Liver (tissue), 9 donors: ENCODE measurements around the gene FRMD4A. TPM values are rescaled to one million over a fixed set of nuclear protein-coding genes. Genes with fewer than 3 reads are reported as not detected.
A peak's percentile ranks its signal among the peaks of the same experiment; 100 is the strongest.

Source experiments
- DNase-seq: peaks from one replicate; pipeline ENCODE4 v3.0.0-alpha.2; 2017; ENCODE audit warnings: low spot score
- H3K27ac ChIP-seq, 2 donors: one replicate each; pipeline ENCODE4 v1.7.0; 2013; ENCODE audit warnings: inconsistent platforms in 2 of 2, low read length in 2 of 2, control low read depth in 1 of 2, low read depth in 1 of 2, mild to moderate bottlenecking in 1 of 2
- H3K27me3 ChIP-seq, 4 donors: one replicate each; pipeline versions ENCODE4 v1.6.1 to v1.7.0; 2013; ENCODE audit warnings: low read length in 3 of 4, inconsistent platforms in 1 of 4, mild to moderate bottlenecking in 1 of 4, moderate library complexity in 1 of 4; ENCODE audit not compliant: control insufficient read depth in 4 of 4, insufficient read depth in 4 of 4
- H3K36me3 ChIP-seq, 4 donors: one replicate each; pipeline versions ENCODE4 v1.6.1 to v1.7.0; 2013; ENCODE audit warnings: low read length in 3 of 4, mild to moderate bottlenecking in 3 of 4, low read depth in 1 of 4, moderate library complexity in 1 of 4; ENCODE audit not compliant: control insufficient read depth in 4 of 4, insufficient read depth in 3 of 4
- H3K4me1 ChIP-seq, 4 donors: one replicate each; pipeline versions ENCODE4 v1.6.1 to v1.7.0; 2013; ENCODE audit warnings: low read length in 3 of 4, mild to moderate bottlenecking in 3 of 4, moderate library complexity in 1 of 4; ENCODE audit not compliant: control insufficient read depth in 4 of 4, insufficient read depth in 4 of 4
- H3K4me3 ChIP-seq, 3 donors: one replicate each; pipeline versions ENCODE4 v1.6.1 to v1.7.0; 2013; ENCODE audit warnings: low read length in 3 of 3, control low read depth in 1 of 3, low read depth in 1 of 3, mild to moderate bottlenecking in 1 of 3
- H3K9ac ChIP-seq, 2 donors: one replicate each; pipeline ENCODE4 v1.7.0; 2013; ENCODE audit warnings: low read length in 2 of 2, mild to moderate bottlenecking in 2 of 2, moderate library complexity in 2 of 2, control low read depth in 1 of 2, low read depth in 1 of 2
- H3K9me3 ChIP-seq, 4 donors: one replicate each; pipeline versions ENCODE4 v1.6.1 to v1.7.0; 2013; ENCODE audit warnings: low read length in 3 of 4; ENCODE audit not compliant: control insufficient read depth in 4 of 4
- ATF3 ChIP-seq: IDR thresholded peaks from 2 replicates; pipeline ENCODE4 v1.6.1; 2016; ENCODE audit warnings: antibody characterized with exemption
- CTCF ChIP-seq: fragments of 150-350 bp; IDR thresholded peaks from 2 replicates; pipeline ENCODE4 v1.5.1; 2017; ENCODE audit warnings: improper control_type of control experiment, low read depth, low read length; ENCODE audit not compliant: missing input control
- EGR1 ChIP-seq, 2 donors: IDR thresholded peaks; 2 replicates each; pipeline ENCODE4 v1.6.1; 2016 to 2018; ENCODE audit warnings: antibody characterized with exemption in 2 of 2, low read depth in 2 of 2
- FOXA1 ChIP-seq: IDR thresholded peaks from 2 replicates; pipeline ENCODE4 v1.6.1; 2016; ENCODE audit warnings: antibody characterized with exemption
- FOXA2 ChIP-seq: IDR thresholded peaks from 2 replicates; pipeline ENCODE4 v1.6.1; 2016; ENCODE audit warnings: antibody characterized with exemption
- GABPA ChIP-seq, 2 donors: IDR thresholded peaks in 1 of 2; conservative IDR thresholded peaks in 1 of 2; 2 replicates each; pipeline ENCODE4 v1.6.1; 2016; ENCODE audit warnings: antibody characterized with exemption in 2 of 2, mild to moderate bottlenecking in 1 of 2, moderate library complexity in 1 of 2
- HNF4A ChIP-seq, 2 donors: conservative IDR thresholded peaks; 2 replicates each; pipeline ENCODE4 v1.6.1; 2016; ENCODE audit warnings: antibody characterized with exemption in 2 of 2, mild to moderate bottlenecking in 2 of 2
- HNF4G ChIP-seq: IDR thresholded peaks from 2 replicates; pipeline ENCODE4 v1.6.1; 2016; ENCODE audit warnings: antibody characterized with exemption
- JUND ChIP-seq, 2 donors: IDR thresholded peaks; 2 replicates each; pipeline ENCODE4 v1.6.1; 2016; ENCODE audit warnings: antibody characterized with exemption in 2 of 2
- MAX ChIP-seq: IDR thresholded peaks from 2 replicates; pipeline ENCODE4 v1.6.1; 2016; ENCODE audit warnings: antibody characterized with exemption
- NR2F2 ChIP-seq: IDR thresholded peaks from 2 replicates; pipeline ENCODE4 v1.6.1; 2016; ENCODE audit warnings: antibody characterized with exemption
- RAD21 ChIP-seq, 2 donors: IDR thresholded peaks; 2 replicates each; pipeline ENCODE4 v1.6.1; 2016; ENCODE audit warnings: antibody characterized with exemption in 2 of 2, mild to moderate bottlenecking in 2 of 2
- REST ChIP-seq: IDR thresholded peaks from 2 replicates; pipeline ENCODE4 v1.6.1; 2016; ENCODE audit warnings: antibody characterized with exemption, mild to moderate bottlenecking
- RXRA ChIP-seq, 2 donors: IDR thresholded peaks; 2 replicates each; pipeline ENCODE4 v1.6.1; 2017 to 2018; ENCODE audit warnings: antibody characterized with exemption in 2 of 2, mild to moderate bottlenecking in 1 of 2
- SP1 ChIP-seq: IDR thresholded peaks from 2 replicates; pipeline ENCODE4 v1.6.1; 2018; ENCODE audit warnings: antibody characterized with exemption, mild to moderate bottlenecking
- TAF1 ChIP-seq: conservative IDR thresholded peaks from 2 replicates; pipeline ENCODE4 v1.6.1; 2016; ENCODE audit warnings: antibody characterized with exemption, mild to moderate bottlenecking
- YY1 ChIP-seq: IDR thresholded peaks from 2 replicates; pipeline ENCODE4 v1.6.1; 2016; ENCODE audit warnings: antibody characterized with exemption, mild to moderate bottlenecking
- WGBS: extraction: QIAGEN DNeasy Blood & Tissue Kit; methylation state at CpG from one replicate; pipeline ENCODE4 v1.1.7; 2013; 5-methylcytosine and 5-hydroxymethylcytosine counted together
- polyA plus RNA-seq, 2 donors: library from polyadenylated mRNA; stranded (reverse) in 1 of 2; unstranded in 1 of 2; fragments of 200-250 nt in 1 of 2; fragments of >200 nt in 1 of 2; fragmentation: Nextera tagmentation in 1 of 2; extraction: Ambion mirVana in 1 of 2; gene quantifications; one replicate each; pipeline versions ENCODE4 v1.2.1 to v1.2.3, GENCODE V29; 2013 to 2015
- total RNA-seq, 2 donors: library from RNA; depleted of rRNA; stranded (reverse); fragments of >200 nt; gene quantifications; one replicate each; pipeline ENCODE4 v1.2.3, GENCODE V29; 2014
- donor health status: healthy.
- donor health status: healthy.
- donor health status: healthy.
- donor health status: healthy.
- donor health status: healthy.

FRMD4A gene
- total and polyA plus RNA-seq, 4 donors: 8.2 to 34.3 (median 13.1) TPM

- Histone ChIP-seq H3K36me3 (peaks cover 0 to 3% (median 0%) of the 10 kb centered on the region in 4 donors), H3K9ac (no peak overlapping the region), H3K27me3 (no peaks in the 10 kb centered on the region), H3K4me3 (no peak overlapping the region), H3K9me3 (no peaks in the 10 kb centered on the region), H3K4me1 (no peaks in the 10 kb centered on the region), H3K27ac (no peak overlapping the region)
- no peak for DNase-seq
- WGBS: 88% methylated on average over 4 of the region's 4 CpGs
- TF ChIP-seq NR2F2 (peak; percentile 59), CTCF (no peak), HNF4G (no peak), JUND (IDR thresholded peaks at IDR 0.05) (no peak), MAX (no peak), FOXA2 (no peak), HNF4A (conservative IDR thresholded peaks at IDR 0.05) (no peak)
These were observed 590.3 kb downstream of the FRMD4A start for GRCh38 chr10:13740461-13740860.

- H3K36me3 ChIP-seq: peaks cover 0 to 2% (median under 1%) of the 10 kb centered on the region in 4 donors
- no peaks in the 10 kb centered on the region for H3K9me3 ChIP-seq
- no peak for DNase-seq
- H3K4me1 ChIP-seq: no peaks in the 10 kb centered on the region
- H3K4me3 ChIP-seq: no peak overlapping the region
- no peak overlapping the region for H3K27ac ChIP-seq
- no peaks in the 10 kb centered on the region for H3K27me3 ChIP-seq
- no peak overlapping the region for H3K9ac ChIP-seq
- TF ChIP-seq HNF4A (conservative IDR thresholded peaks at IDR 0.05): no peak
- no peak for TF ChIP-seq YY1
- TF ChIP-seq SP1: no peak
- no peak for TF ChIP-seq FOXA1
- no peak for TF ChIP-seq JUND (IDR thresholded peaks at IDR 0.05)
- no peak for TF ChIP-seq ATF3
- TF ChIP-seq REST: no peak
- TF ChIP-seq GABPA (IDR thresholded peaks at IDR 0.05 in 1 of 2, conservative IDR thresholded peaks at IDR 0.05 in 1 of 2): no peak
- no peak for TF ChIP-seq TAF1
- TF ChIP-seq EGR1 (IDR thresholded peaks at IDR 0.05; ENCODE audit: low read depth in 2 of 2): no peak
- TF ChIP-seq CTCF: no peak
- TF ChIP-seq FOXA2: no peak
- no peak for TF ChIP-seq RAD21 (IDR thresholded peaks at IDR 0.05)
- no peak for TF ChIP-seq NR2F2
- TF ChIP-seq RXRA (IDR thresholded peaks at IDR 0.05): no peak
- TF ChIP-seq MAX: no peak
- WGBS: 82% methylated on average over 2 of the region's 2 CpGs
These were observed 591.5 kb downstream of the FRMD4A start for GRCh38 chr10:13739183-13739582.
